HEK293 (cell line): ENCODE data around the gene MCTP1.

ENCODE experiments used
- BCL11A ChIP-seq: fragments of 450-650 bp; formaldehyde crosslinking; IDR thresholded peaks from 2 replicates; pipeline ENCODE4 v1.5.1; 2016; ENCODE audit warnings: low read depth, missing biosample characterization, missing genetic modification characterization
- FEZF1 ChIP-seq: fragments of 450-650 bp; formaldehyde crosslinking; IDR thresholded peaks from 2 replicates; pipeline ENCODE4 v1.5.1; 2016; ENCODE audit warnings: missing biosample characterization, missing genetic modification characterization
- INSM2 ChIP-seq: fragments of 450-650 bp; formaldehyde crosslinking; IDR thresholded peaks from 2 replicates; pipeline ENCODE4 v1.5.1; 2016; ENCODE audit warnings: missing biosample characterization, missing genetic modification characterization
- KLF1 ChIP-seq: fragments of 450-650 bp; formaldehyde crosslinking; IDR thresholded peaks from 2 replicates; pipeline ENCODE4 v1.5.1; 2016; ENCODE audit warnings: missing biosample characterization, missing genetic modification characterization
- KLF8 ChIP-seq: fragments of 450-650 bp; formaldehyde crosslinking; IDR thresholded peaks from 2 replicates; pipeline ENCODE4 v1.5.1; 2016; ENCODE audit warnings: missing biosample characterization, missing genetic modification characterization
- MZF1 ChIP-seq: fragments of 450-650 bp; formaldehyde crosslinking; IDR thresholded peaks from 2 replicates; pipeline ENCODE4 v1.5.1; 2017; ENCODE audit warnings: missing biosample characterization, missing genetic modification characterization, borderline replicate concordance
- PRDM4 ChIP-seq: fragments of 450-650 bp; formaldehyde crosslinking; IDR thresholded peaks from 2 replicates; pipeline ENCODE4 v1.5.1; 2017; ENCODE audit warnings: missing biosample characterization, missing genetic modification characterization
- SP3 ChIP-seq: fragments of 450-650 bp; formaldehyde crosslinking; IDR thresholded peaks from 2 replicates; pipeline ENCODE4 v1.5.1; 2016; ENCODE audit warnings: missing biosample characterization, missing genetic modification characterization
- ZBTB21 ChIP-seq: fragments of 450-650 bp; formaldehyde crosslinking; IDR thresholded peaks from 2 replicates; pipeline ENCODE4 v1.5.1; 2017; ENCODE audit warnings: missing biosample characterization, missing genetic modification characterization
- ZNF16 ChIP-seq: fragments of 450-650 bp; formaldehyde crosslinking; IDR thresholded peaks from 2 replicates; pipeline ENCODE4 v1.5.1; 2016; ENCODE audit warnings: low read depth, missing biosample characterization, missing genetic modification characterization
- ZNF366 ChIP-seq: fragments of 450-650 bp; formaldehyde crosslinking; conservative IDR thresholded peaks from 2 replicates; pipeline ENCODE4 v1.5.1; 2016; ENCODE audit warnings: missing biosample characterization, missing genetic modification characterization
- ZNF394 ChIP-seq: fragments of 450-650 bp; formaldehyde crosslinking; IDR thresholded peaks from 2 replicates; pipeline ENCODE4 v1.5.1; 2016; ENCODE audit warnings: missing biosample characterization, missing genetic modification characterization, mild to moderate bottlenecking, moderate library complexity, borderline replicate concordance
- ZNF510 ChIP-seq: fragments of 450-650 bp; formaldehyde crosslinking; IDR thresholded peaks from 2 replicates; pipeline ENCODE4 v1.5.1; 2018; ENCODE audit warnings: mild to moderate bottlenecking, missing genetic modification characterization, missing biosample characterization; ENCODE audit not compliant: insufficient replicate concordance
- ZNF544 ChIP-seq: fragments of 450-650 bp; formaldehyde crosslinking; IDR thresholded peaks from 2 replicates; pipeline ENCODE4 v1.5.0; 2017; ENCODE audit warnings: missing biosample characterization, missing genetic modification characterization
- ZNF561 ChIP-seq: fragments of 450-650 bp; IDR thresholded peaks from 2 replicates; pipeline ENCODE4 v1.5.1; 2018; ENCODE audit warnings: missing biosample characterization, missing genetic modification characterization, borderline replicate concordance
- ZNF571 ChIP-seq: fragments of 450-650 bp; formaldehyde crosslinking; IDR thresholded peaks from 2 replicates; pipeline ENCODE4 v1.5.0; 2017; ENCODE audit warnings: missing biosample characterization, missing genetic modification characterization
- ZNF629 ChIP-seq: fragments of 450-650 bp; formaldehyde crosslinking; IDR thresholded peaks from 2 replicates; pipeline ENCODE4 v1.5.1; 2017; ENCODE audit warnings: missing biosample characterization, missing genetic modification characterization
- ZNF645 ChIP-seq: fragments of 450-650 bp; formaldehyde crosslinking; IDR thresholded peaks from 2 replicates; pipeline ENCODE4; 2016; ENCODE audit warnings: missing biosample characterization, missing genetic modification characterization
- ZNF670 ChIP-seq: fragments of 450-650 bp; formaldehyde crosslinking; IDR thresholded peaks from 2 replicates; pipeline ENCODE4 v1.5.1; 2016; ENCODE audit warnings: missing biosample characterization, missing genetic modification characterization, low read depth
- ZNF791 ChIP-seq: fragments of 450-650 bp; formaldehyde crosslinking; IDR thresholded peaks from 2 replicates; pipeline ENCODE4 v1.5.1; 2016; ENCODE audit warnings: missing biosample characterization, missing genetic modification characterization
- ZNF830 ChIP-seq: fragments of 450-650 bp; IDR thresholded peaks from 2 replicates; pipeline ENCODE4 v1.5.0; 2018; ENCODE audit warnings: missing biosample characterization, missing genetic modification characterization, low read depth, mild to moderate bottlenecking, moderate library complexity
- ZSCAN16 ChIP-seq: fragments of 450-650 bp; formaldehyde crosslinking; IDR thresholded peaks from 2 replicates; pipeline ENCODE4 v1.5.1; 2016; ENCODE audit warnings: missing biosample characterization, missing genetic modification characterization
- TF ChIP-seq, protein P1 (sequence below): fragments of 450-650 bp; formaldehyde crosslinking; IDR thresholded peaks from 2 replicates; pipeline ENCODE4 v1.5.1; 2016; ENCODE audit warnings: missing biosample characterization, missing genetic modification characterization, borderline replicate concordance
- TF ChIP-seq, protein P2 (sequence below): sonication (generic); formaldehyde crosslinking; IDR thresholded peaks from 2 replicates; pipeline ENCODE4 v1.8.1; 2022; ENCODE audit warnings: mild to moderate bottlenecking, moderate library complexity, missing genetic modification reagents
- TF ChIP-seq, protein P3 (sequence below): fragments of 450-650 bp; formaldehyde crosslinking; IDR thresholded peaks from 2 replicates; pipeline ENCODE4 v1.5.1; 2016; ENCODE audit warnings: missing biosample characterization, missing genetic modification characterization

The MCTP1 gene

DNA sequence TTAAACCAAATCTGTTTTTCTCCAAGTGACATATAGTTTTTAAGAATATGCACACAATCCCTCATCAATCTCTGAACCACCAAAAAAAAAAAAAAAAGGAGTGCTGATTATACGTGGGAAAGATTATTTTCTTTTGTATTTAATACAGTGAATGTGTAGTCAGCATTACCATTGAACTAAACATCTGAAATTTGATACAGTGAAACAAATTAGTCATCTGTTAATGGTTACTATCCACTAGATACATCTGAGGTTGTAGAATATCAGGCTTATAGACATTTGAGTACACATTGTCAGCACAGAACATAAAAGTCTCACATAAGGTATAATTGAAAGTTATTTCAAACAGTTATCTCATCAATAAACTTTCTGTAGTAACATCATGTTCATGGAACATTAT is 579.5 kb downstream of the MCTP1 start (continued):
- TF ChIP-seq, protein P1, sequence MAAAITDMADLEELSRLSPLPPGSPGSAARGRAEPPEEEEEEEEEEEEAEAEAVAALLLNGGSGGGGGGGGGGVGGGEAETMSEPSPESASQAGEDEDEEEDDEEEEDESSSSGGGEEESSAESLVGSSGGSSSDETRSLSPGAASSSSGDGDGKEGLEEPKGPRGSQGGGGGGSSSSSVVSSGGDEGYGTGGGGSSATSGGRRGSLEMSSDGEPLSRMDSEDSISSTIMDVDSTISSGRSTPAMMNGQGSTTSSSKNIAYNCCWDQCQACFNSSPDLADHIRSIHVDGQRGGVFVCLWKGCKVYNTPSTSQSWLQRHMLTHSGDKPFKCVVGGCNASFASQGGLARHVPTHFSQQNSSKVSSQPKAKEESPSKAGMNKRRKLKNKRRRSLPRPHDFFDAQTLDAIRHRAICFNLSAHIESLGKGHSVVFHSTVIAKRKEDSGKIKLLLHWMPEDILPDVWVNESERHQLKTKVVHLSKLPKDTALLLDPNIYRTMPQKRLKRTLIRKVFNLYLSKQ (tag by site-specific recombination): no peak
- TF ChIP-seq PRDM4: peak; percentile 30; the same call in 1 of the 2 replicates
- TF ChIP-seq, protein P2, sequence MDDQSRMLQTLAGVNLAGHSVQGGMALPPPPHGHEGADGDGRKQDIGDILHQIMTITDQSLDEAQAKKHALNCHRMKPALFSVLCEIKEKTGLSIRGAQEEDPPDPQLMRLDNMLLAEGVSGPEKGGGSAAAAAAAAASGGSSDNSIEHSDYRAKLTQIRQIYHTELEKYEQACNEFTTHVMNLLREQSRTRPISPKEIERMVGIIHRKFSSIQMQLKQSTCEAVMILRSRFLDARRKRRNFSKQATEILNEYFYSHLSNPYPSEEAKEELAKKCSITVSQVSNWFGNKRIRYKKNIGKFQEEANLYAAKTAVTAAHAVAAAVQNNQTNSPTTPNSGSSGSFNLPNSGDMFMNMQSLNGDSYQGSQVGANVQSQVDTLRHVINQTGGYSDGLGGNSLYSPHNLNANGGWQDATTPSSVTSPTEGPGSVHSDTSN (CRISPR knock-in tag): no peak
- no peak for TF ChIP-seq ZNF830 (tag by site-specific recombination)
- TF ChIP-seq ZBTB21: no peak
- TF ChIP-seq FEZF1: peak; percentile 36
- TF ChIP-seq ZNF791 (tag by site-specific recombination): no peak
- no peak for TF ChIP-seq ZNF16
- TF ChIP-seq INSM2: no peak
- TF ChIP-seq MZF1 (tag by site-specific recombination): no peak
- TF ChIP-seq KLF1 (tag by site-specific recombination): no peak
- TF ChIP-seq ZNF629 (tag by site-specific recombination): peak; percentile 35; the same call in 1 of the 2 replicates
- TF ChIP-seq ZNF366 (tag by site-specific recombination): peak; percentile 68; the same call in 1 of the 2 replicates
- TF ChIP-seq, protein P3, sequence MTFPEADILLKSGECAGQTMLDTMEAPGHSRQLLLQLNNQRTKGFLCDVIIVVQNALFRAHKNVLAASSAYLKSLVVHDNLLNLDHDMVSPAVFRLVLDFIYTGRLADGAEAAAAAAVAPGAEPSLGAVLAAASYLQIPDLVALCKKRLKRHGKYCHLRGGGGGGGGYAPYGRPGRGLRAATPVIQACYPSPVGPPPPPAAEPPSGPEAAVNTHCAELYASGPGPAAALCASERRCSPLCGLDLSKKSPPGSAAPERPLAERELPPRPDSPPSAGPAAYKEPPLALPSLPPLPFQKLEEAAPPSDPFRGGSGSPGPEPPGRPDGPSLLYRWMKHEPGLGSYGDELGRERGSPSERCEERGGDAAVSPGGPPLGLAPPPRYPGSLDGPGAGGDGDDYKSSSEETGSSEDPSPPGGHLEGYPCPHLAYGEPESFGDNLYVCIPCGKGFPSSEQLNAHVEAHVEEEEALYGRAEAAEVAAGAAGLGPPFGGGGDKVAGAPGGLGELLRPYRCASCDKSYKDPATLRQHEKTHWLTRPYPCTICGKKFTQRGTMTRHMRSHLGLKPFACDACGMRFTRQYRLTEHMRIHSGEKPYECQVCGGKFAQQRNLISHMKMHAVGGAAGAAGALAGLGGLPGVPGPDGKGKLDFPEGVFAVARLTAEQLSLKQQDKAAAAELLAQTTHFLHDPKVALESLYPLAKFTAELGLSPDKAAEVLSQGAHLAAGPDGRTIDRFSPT (tag by site-specific recombination): no peak
- no peak for TF ChIP-seq ZSCAN16 (tag by site-specific recombination)
- no peak for TF ChIP-seq ZNF394 (tag by site-specific recombination)
- TF ChIP-seq ZNF510 (tag by site-specific recombination): no peak
- no peak for TF ChIP-seq ZNF561 (tag by site-specific recombination)
- TF ChIP-seq SP3: no peak
- TF ChIP-seq ZNF571 (tag by site-specific recombination): no peak
- no peak for TF ChIP-seq KLF8 (tag by site-specific recombination)
- no peak for TF ChIP-seq BCL11A (tag by site-specific recombination)
- no peak for TF ChIP-seq ZNF544 (tag by site-specific recombination)
- TF ChIP-seq ZNF670 (tag by site-specific recombination): no peak
- no peak for TF ChIP-seq ZNF645 (tag by site-specific recombination)
